Kidney (tissue), 14 donors: ENCODE measurements around the gene FAM78A. TPM values are rescaled to one million over a fixed set of nuclear protein-coding genes. Genes with fewer than 3 reads are reported as not detected.

ENCODE experiments used
- DNase-seq, 5 donors: peaks; one replicate each; pipeline ENCODE4 v3.0.0-alpha.2; 2013 to 2020
- FAIRE-seq: peaks from 2 replicates; lab custom pipeline; 2012; peaks lifted over from hg19 to GRCh38; lab: Jason Lieb, UNC
- H3K27ac ChIP-seq, 2 donors: one replicate each; pipeline ENCODE4 v1.7.0; 2013; ENCODE audit warnings: low read depth in 2 of 2, low read length in 2 of 2, inconsistent platforms in 1 of 2
- H3K27me3 ChIP-seq: one replicate; pipeline ENCODE4 v1.7.1; 2013; ENCODE audit warnings: low read length, inconsistent platforms; ENCODE audit not compliant: control insufficient read depth, insufficient read depth
- H3K36me3 ChIP-seq, 3 donors: one replicate each; pipeline versions ENCODE4 v1.7.0 to v1.7.1; 2013; ENCODE audit warnings: low read length in 3 of 3, control low read depth in 1 of 3, inconsistent platforms in 1 of 3; ENCODE audit not compliant: insufficient read depth in 3 of 3, control insufficient read depth in 2 of 3
- H3K4me1 ChIP-seq, 3 donors: one replicate each; pipeline versions ENCODE4 v1.7.0 to v1.7.1; 2013; ENCODE audit warnings: low read length in 3 of 3, inconsistent platforms in 1 of 3, low read depth in 1 of 3; ENCODE audit not compliant: control insufficient read depth in 2 of 3, insufficient read depth in 2 of 3
- H3K4me3 ChIP-seq, 3 donors: one replicate each; pipeline versions ENCODE4 v1.7.0 to v1.8.1; 2013; ENCODE audit warnings: low read length in 3 of 3, control low read depth in 1 of 3, inconsistent platforms in 1 of 3
- H3K9ac ChIP-seq, 3 donors: one replicate each; pipeline versions ENCODE4 v1.7.0 to v1.7.1; 2013; ENCODE audit warnings: low read length in 3 of 3, control low read depth in 1 of 3, inconsistent platforms in 1 of 3
- H3K9me3 ChIP-seq, 3 donors: one replicate each; pipeline versions ENCODE4 v1.7.0 to v1.7.1; 2013; ENCODE audit warnings: low read length in 3 of 3, control low read depth in 1 of 3, inconsistent platforms in 1 of 3; ENCODE audit not compliant: control insufficient read depth in 2 of 3, insufficient read depth in 1 of 3
- CTCF ChIP-seq: IDR thresholded peaks from 3 replicates; pipeline ENCODE4 v1.5.1; 2012; ENCODE audit warnings: mild to moderate bottlenecking, moderate library complexity, borderline replicate concordance; ENCODE audit not compliant: insufficient read depth; ENCODE audit errors: extremely low read depth
- intact Hi-C: fragments of 100-400 bp; cut with DNase I; formaldehyde crosslinking; loops from one replicate; pipeline ENCODE4 v1.11.1; 2022
- polyA plus RNA-seq: library from polyadenylated mRNA; stranded (reverse); fragments of 350-450 nt; fragmentation: Illumina TruSeq; extraction: RNeasy Lipid Tissue Mini Kit (QIAGEN cat#74804); gene quantifications from one replicate; pipeline ENCODE4 v1.2.3, GENCODE V29; 2014; ENCODE audit warnings: low read depth, low replicate concordance; ENCODE audit not compliant: insufficient read depth
- total RNA-seq: library from RNA; stranded (reverse); fragmentation: NEBNext Ultra II Directional; extraction: Animal tissue kit (Norgen Biotek cat#: 25700); gene quantifications from one replicate; pipeline ENCODE4 v1.2.1, GENCODE V29; 2021
- donor health status: control.
- donor health status: control.
- donor health status: control.
- donor health status: control.
- donor health status: control.
- donor health status: DM: yes; HTN: yes; CAD: no.
- donor health status: Normal renal cell carcinoma (clear cell type).

Gene FAM78A
- total and polyA plus RNA-seq, 2 donors from 2014 or later: 1.6 to 6.1 TPM

DNA sequence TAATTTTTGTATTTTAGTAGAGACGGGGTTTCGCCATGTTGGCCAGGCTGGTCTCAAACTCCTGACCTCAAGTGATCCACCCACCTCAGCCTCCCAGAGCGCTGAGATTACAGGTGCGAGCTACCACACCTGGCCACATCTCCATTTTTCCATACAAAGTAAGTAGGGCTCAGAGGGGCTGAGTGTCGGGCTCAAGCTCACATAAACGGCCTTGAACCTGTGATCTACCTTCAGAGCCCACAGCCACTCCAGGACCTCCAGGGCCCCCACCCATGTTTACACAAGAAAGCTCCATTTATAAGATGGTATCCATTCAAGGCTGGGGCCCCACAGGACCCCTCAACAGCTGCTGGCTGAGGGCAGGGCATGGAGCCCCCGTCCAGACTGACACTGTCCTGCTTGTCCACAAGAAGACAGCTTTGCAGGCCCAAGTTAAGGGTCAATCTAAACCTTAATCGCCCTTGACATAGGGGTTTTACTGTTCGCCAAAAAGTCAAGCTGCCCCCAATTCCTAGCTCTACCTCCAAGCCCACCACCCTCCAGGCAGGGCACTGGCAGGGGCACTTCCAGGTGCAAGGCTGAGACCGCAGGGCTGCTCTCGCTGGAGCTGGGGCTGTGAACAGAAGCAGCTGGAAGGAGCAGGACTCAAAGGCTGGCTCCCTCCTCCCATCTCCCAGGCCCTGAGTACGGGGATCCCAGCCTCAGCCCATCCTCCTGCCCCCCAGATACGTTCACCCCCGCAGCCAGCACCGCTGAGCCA, 18.9 kb downstream of the FAM78A start:
- Histone ChIP-seq H3K4me1 (no peaks in the 10 kb centered on the region), H3K4me3 (no peak overlapping the region), H3K9me3 (no peaks in the 10 kb centered on the region), H3K36me3 (no peaks in the 10 kb centered on the region), H3K27me3 (no peaks in the 10 kb centered on the region), H3K9ac (no peak overlapping the region), H3K27ac (no peak overlapping the region)
- DNase-seq (no peak), FAIRE-seq (no peak)
- intact Hi-C loops: no loop called here
- TF ChIP-seq CTCF: no peak

- H3K4me3 ChIP-seq: no peak overlapping the region
- intact Hi-C loops: no loop called here
- no peaks in the 10 kb centered on the region for H3K27me3 ChIP-seq
- DNase-seq: no peak
- no peaks in the 10 kb centered on the region for H3K9me3 ChIP-seq
- no peaks in the 10 kb centered on the region for H3K36me3 ChIP-seq
- H3K4me1 ChIP-seq: no peaks in the 10 kb centered on the region
- H3K9ac ChIP-seq: no peak overlapping the region
- TF ChIP-seq CTCF: no peak
- peak overlapping the region in 1 of 2 donors; percentile 1 for H3K27ac ChIP-seq
- FAIRE-seq: no peak
These were observed 20.6 kb downstream of the FAM78A start for GRCh38 chr9:131255676-131256197.

- no peak for DNase-seq
- no peaks in the 10 kb centered on the region for H3K9me3 ChIP-seq
- H3K4me3 ChIP-seq: no peak overlapping the region
- no peak overlapping the region for H3K27ac ChIP-seq
- TF ChIP-seq CTCF: no peak
- H3K36me3 ChIP-seq: no peaks in the 10 kb centered on the region
- no peaks in the 10 kb centered on the region for H3K4me1 ChIP-seq
- no peaks in the 10 kb centered on the region for H3K27me3 ChIP-seq
- no peak overlapping the region for H3K9ac ChIP-seq
- intact Hi-C loops: no loop called here
- FAIRE-seq: no peak
These were observed 21.7 kb downstream of the FAM78A start for GRCh38 chr9:131254626-131255025.
